MM.1S (cell line): ENCODE results near the gene NME3.

Source experiments
- CTCF ChIP-seq: fragments of 300-600 bp; sonication (generic); IDR thresholded peaks from 2 replicates; pipeline ENCODE4 v1.5.1; 2016; ENCODE audit warnings: antibody characterized with exemption, low read length, mixed read lengths
- EZH2 ChIP-seq: fragments of 300-600 bp; sonication (generic); optimal IDR thresholded peaks from 2 replicates; pipeline ENCODE3; 2017; ENCODE audit warnings: low read depth, mild to moderate bottlenecking, antibody characterized with exemption, low read length, mixed read lengths
- EZH2phosphoT487 ChIP-seq: fragments of 300-600 bp; sonication (generic); IDR thresholded peaks from 2 replicates; pipeline ENCODE4 v1.6.1; 2018; ENCODE audit warnings: antibody characterized with exemption, low read length

- TF ChIP-seq CTCF: no peak
- no peak for TF ChIP-seq EZH2
- TF ChIP-seq EZH2phosphoT487: no peak
Measured at GRCh38 chr16:1791256-1791942, 20.1 kb upstream of the NME3 start.
